Bronchial epithelial cell (primary cell): Measurements from ENCODE around the gene KRT32. TPM values are rescaled to one million over a fixed set of nuclear protein-coding genes. Genes with fewer than 3 reads are reported as not detected.

Experiments used
- DNase-seq: peaks from one replicate; pipeline ENCODE4 v3.0.0-alpha.2; 2010; ENCODE audit warnings: low read depth
- FAIRE-seq: peaks from 2 replicates; lab custom pipeline; 2011; peaks lifted over from hg19 to GRCh38; lab: Jason Lieb, UNC
- H3K27me3 ChIP-seq: 2 replicates; pipeline ENCODE4 v1.5.1; 2011; ENCODE audit warnings: low read length; ENCODE audit not compliant: control insufficient read depth, insufficient read depth
- H3K36me3 ChIP-seq: 2 replicates; pipeline ENCODE4 v1.5.1; 2011; ENCODE audit warnings: low read length; ENCODE audit not compliant: control insufficient read depth, insufficient read depth
- H3K4me3 ChIP-seq: 2 replicates; pipeline ENCODE4 v1.5.1; 2011; ENCODE audit warnings: mild to moderate bottlenecking, low read depth, low read length, control low read depth
- CTCF ChIP-seq: IDR thresholded peaks from 2 replicates; pipeline ENCODE4 v1.5.1; 2011; ENCODE audit warnings: mild to moderate bottlenecking, moderate library complexity, low read length, control low read depth, inconsistent platforms; ENCODE audit not compliant: insufficient read depth, severe bottlenecking
- total RNA-seq: library from RNA; depleted of rRNA; stranded (reverse); fragments of >200 nt; gene quantifications from 2 replicates; pipeline ENCODE4 v1.2.1, GENCODE V29; 2014

KRT32 gene
- total RNA-seq, 1 donor from 2014 or later = not detected

GRCh38 chr17:41455236-41455635, 11.9 kb downstream of the KRT32 start:
- peak; percentile 22 for DNase-seq
- FAIRE-seq = no peak
- no peak overlapping the region for H3K4me3 ChIP-seq
- TF ChIP-seq CTCF = no peak
- no peaks in the 10 kb centered on the region for H3K36me3 ChIP-seq
- H3K27me3 ChIP-seq = no peaks in the 10 kb centered on the region

- TF ChIP-seq CTCF = no peak
- DNase-seq (no peak), FAIRE-seq (no peak)
Observed at GRCh38 chr17:41453066-41453465, 14.1 kb downstream of the KRT32 start.

GRCh38 chr17:41452281-41452680, 14.9 kb downstream of the KRT32 start:
- H3K4me3 ChIP-seq = no peak overlapping the region
- H3K36me3 ChIP-seq = no peaks in the 10 kb centered on the region
- DNase-seq (no peak), FAIRE-seq (peak; percentile 18)
- H3K27me3 ChIP-seq = no peaks in the 10 kb centered on the region
- TF ChIP-seq CTCF = no peak

More at GRCh38 chr17:41453066-41453465, 14.1 kb downstream of the KRT32 start:
- no peaks in the 10 kb centered on the region for H3K27me3 ChIP-seq
- H3K4me3 ChIP-seq = no peak overlapping the region
- H3K36me3 ChIP-seq = no peaks in the 10 kb centered on the region

- FAIRE-seq = no peak
- DNase-seq = no peak
Observed at GRCh38 chr17:41451154-41451728, 15.9 kb downstream of the KRT32 start.

GRCh38 chr17:41449008-41449407, 18.2 kb downstream of the KRT32 start:
- DNase-seq = no peak
- no peak overlapping the region for H3K4me3 ChIP-seq
- H3K36me3 ChIP-seq = no peaks in the 10 kb centered on the region
- no peak for TF ChIP-seq CTCF
- no peaks in the 10 kb centered on the region for H3K27me3 ChIP-seq
- FAIRE-seq = no peak

More at GRCh38 chr17:41451154-41451728, 15.9 kb downstream of the KRT32 start:
- no peak for TF ChIP-seq CTCF
- Histone ChIP-seq H3K36me3 (no peaks in the 10 kb centered on the region), H3K27me3 (no peaks in the 10 kb centered on the region), H3K4me3 (no peak overlapping the region)

- Histone ChIP-seq H3K4me3 (no peak overlapping the region), H3K27me3 (no peaks in the 10 kb centered on the region), H3K36me3 (no peaks in the 10 kb centered on the region)
- no peak for DNase-seq
- no peak for TF ChIP-seq CTCF
- peak; percentile 64 for FAIRE-seq
Observed at GRCh38 chr17:41448506-41448905, 18.7 kb downstream of the KRT32 start.
